IMR-90 (cell line): ENCODE data around the gene CCR6. TPM values are rescaled to one million over a fixed set of nuclear protein-coding genes. Genes with fewer than 3 reads are reported as not detected.

Experiments
- ATAC-seq: fragments of 200-7000 bp; cut with Tn5 transposase; 2 replicates; pipeline ENCODE4 v1.9.1; 2020; ENCODE audit warnings: low read depth, mild to moderate bottlenecking, moderate library complexity
- BruUV-seq: library from RNA; stranded (reverse); fragments of 400-500 nt; replicated peaks from 2 replicates; lab custom pipeline; 2021; lab: Mats Ljungman, UMichigan
- CTCF ChIA-PET: fragments of 300-600 bp; formaldehyde crosslinking; extraction: SDS; loops from one replicate; lab custom pipeline; 2021; ENCODE audit warnings: antibody characterized with exemption; lab: Yijun Ruan, JAX
- POLR2A ChIA-PET: fragments of 300-600 bp; sonication (Branson Sonifier 250); formaldehyde crosslinking; loops from one replicate; lab custom pipeline; 2022; ENCODE audit warnings: antibody characterized with exemption; ENCODE audit not compliant: unreplicated experiment; lab: Charles Lee
- DNase-seq: peaks from one replicate; pipeline ENCODE4 v3.0.0; 2013
- H2AFZ ChIP-seq: replicated peaks from 2 replicates; pipeline ENCODE3; 2013; ENCODE audit warnings: low read length, mild to moderate bottlenecking; ENCODE audit not compliant: poor library complexity
- H2AK5ac ChIP-seq: 2 replicates; pipeline ENCODE4 v1.6.1; 2013; ENCODE audit warnings: low read depth, low read length, inconsistent platforms
- H2AK9ac ChIP-seq: replicated peaks from 2 replicates; pipeline ENCODE3; 2013; ENCODE audit warnings: mild to moderate bottlenecking, low read depth, low read length, moderate library complexity; ENCODE audit not compliant: poor library complexity
- H2BK120ac ChIP-seq: 2 replicates; pipeline ENCODE4 v1.6.1; 2013; ENCODE audit warnings: low read depth, low read length, inconsistent platforms
- H2BK15ac ChIP-seq: 3 replicates; pipeline ENCODE4 v1.6.1; 2013; ENCODE audit warnings: low read depth, low read length, inconsistent platforms
- H2BK20ac ChIP-seq: 2 replicates; pipeline ENCODE4 v1.6.1; 2013; ENCODE audit warnings: low read depth, mild to moderate bottlenecking, inconsistent platforms, low read length, moderate library complexity
- H2BK5ac ChIP-seq: 2 replicates; pipeline ENCODE4 v1.6.1; 2013; ENCODE audit warnings: mild to moderate bottlenecking, low read depth, low read length, inconsistent platforms; ENCODE audit not compliant: poor library complexity, severe bottlenecking
- H3K14ac ChIP-seq: replicated peaks from 2 replicates; pipeline ENCODE4 v1.6.1; 2013; ENCODE audit warnings: low read depth, low read length, inconsistent platforms
- H3K18ac ChIP-seq: 2 replicates; pipeline ENCODE4 v1.6.1; 2013; ENCODE audit warnings: low read depth, low read length, control low read depth
- H3K23ac ChIP-seq: 2 replicates; pipeline ENCODE4 v1.6.1; 2013; ENCODE audit warnings: low read depth, low read length, inconsistent platforms
- H3K27ac ChIP-seq: 2 replicates; pipeline ENCODE4 v1.5.1; 2013; ENCODE audit warnings: mild to moderate bottlenecking, control low read depth, low read length; ENCODE audit not compliant: insufficient read depth
- H3K27me3 ChIP-seq: 2 replicates; pipeline ENCODE4 v1.6.1; 2013; ENCODE audit warnings: low read length; ENCODE audit not compliant: control insufficient read depth, insufficient read depth
- H3K36me3 ChIP-seq: 2 replicates; pipeline ENCODE4 v1.6.1; 2013; ENCODE audit warnings: low read length, mixed read lengths; ENCODE audit not compliant: control insufficient read depth, insufficient read depth
- H3K4ac ChIP-seq: 2 replicates; pipeline ENCODE4 v1.6.1; 2013; ENCODE audit warnings: low read depth, low read length, inconsistent platforms
- H3K4me1 ChIP-seq: 2 replicates; pipeline ENCODE4 v1.6.1; 2013; ENCODE audit warnings: low read length, mixed read lengths; ENCODE audit not compliant: control insufficient read depth, insufficient read depth
- H3K4me2 ChIP-seq: 2 replicates; pipeline ENCODE4 v1.6.1; 2013; ENCODE audit warnings: low read depth, mild to moderate bottlenecking, control low read depth, low read length, moderate library complexity
- H3K4me3 ChIP-seq: 2 replicates; pipeline ENCODE4 v1.5.1; 2013; ENCODE audit warnings: low read depth, mild to moderate bottlenecking, control low read depth, low read length, moderate library complexity; ENCODE audit not compliant: insufficient read depth
- H3K56ac ChIP-seq: 2 replicates; pipeline ENCODE4 v1.6.1; 2013; ENCODE audit warnings: low read length, inconsistent platforms; ENCODE audit not compliant: insufficient read depth; ENCODE audit errors: extremely low read depth
- H3K79me1 ChIP-seq, 2 experiments: 2 replicates each; pipeline ENCODE4 v1.6.1; 2013; ENCODE audit warnings: low read length in 2 of 2, inconsistent platforms in 1 of 2, low read depth in 1 of 2
- H3K9ac ChIP-seq: 2 replicates; pipeline ENCODE4 v1.6.1; 2013; ENCODE audit warnings: low read depth, low read length, control low read depth
- H3K9me1 ChIP-seq: 2 replicates; pipeline ENCODE4 v1.6.1; 2013; ENCODE audit warnings: low read length, inconsistent platforms; ENCODE audit not compliant: insufficient read depth
- H3K9me3 ChIP-seq: 2 replicates; pipeline ENCODE4 v1.6.1; 2013; ENCODE audit warnings: low read length; ENCODE audit not compliant: control insufficient read depth, insufficient read depth
- H4K20me1 ChIP-seq: 2 replicates; pipeline ENCODE4 v1.6.1; 2013; ENCODE audit warnings: low read length, inconsistent platforms; ENCODE audit not compliant: insufficient read depth
- H4K5ac ChIP-seq: 2 replicates; pipeline ENCODE4 v1.6.1; 2013; ENCODE audit warnings: mild to moderate bottlenecking, low read depth, low read length, control low read depth
- H4K8ac ChIP-seq, 2 experiments: 2 replicates each; pipeline ENCODE4 v1.6.1; 2013; ENCODE audit warnings: low read depth in 2 of 2, low read length in 2 of 2, control low read depth in 1 of 2, inconsistent platforms in 1 of 2
- H4K91ac ChIP-seq: 2 replicates; pipeline ENCODE4 v1.6.1; 2013; ENCODE audit warnings: low read depth, low read length, inconsistent platforms; ENCODE audit not compliant: insufficient read depth
- MXI1 ChIP-seq: IDR thresholded peaks from 2 replicates; pipeline ENCODE4 v1.6.1; 2012; ENCODE audit warnings: low read depth, mild to moderate bottlenecking, low read length, moderate library complexity, borderline replicate concordance
- RAD21 ChIP-seq: IDR thresholded peaks from 2 replicates; pipeline ENCODE4 v1.6.1; 2012; ENCODE audit warnings: low read length, improper control_type of control experiment
- RCOR1 ChIP-seq: IDR thresholded peaks from 2 replicates; pipeline ENCODE4 v1.6.1; 2012; ENCODE audit warnings: mild to moderate bottlenecking, low read length, improper control_type of control experiment; ENCODE audit not compliant: insufficient replicate concordance
- SMC3 ChIP-seq: fragments of 150-350 bp; IDR thresholded peaks from 2 replicates; pipeline ENCODE4 v1.6.1; 2016; ENCODE audit warnings: low read depth, mild to moderate bottlenecking, antibody characterized with exemption, low read length, moderate library complexity
- WGBS, 2 experiments: methylation state at CpG; one replicate each; pipeline versions ENCODE4 v1.1.5 to v1.1.7; 2013; ENCODE audit warnings: missing lambda C conversion rate in 2 of 2; ENCODE audit not compliant: insufficient read length in 1 of 2; ENCODE audit errors: extremely low coverage in 2 of 2; 5-methylcytosine and 5-hydroxymethylcytosine counted together
- dilution Hi-C: fragments of 300-500 bp; cut with HindIII; formaldehyde crosslinking; loops from one replicate; pipeline ENCODE4 v1.14.3; 2018; ENCODE audit warnings: low sequenced_read_pairs; ENCODE audit not compliant: unreplicated experiment
- in situ Hi-C: fragments of 300-500 bp; cut with MboI; formaldehyde crosslinking; loops from 3 replicates; pipeline ENCODE4 v1.14.3; 2019; ENCODE audit warnings: low sequenced_read_pairs, inconsistent platforms, mixed read lengths
- intact Hi-C: fragments of 100-400 bp; cut with micrococcal nuclease; formaldehyde crosslinking; loops from 2 replicates; pipeline ENCODE4 v1.10.0; 2022
- polyA plus RNA-seq, 3 experiments: library from polyadenylated mRNA; depleted of rRNA; stranded (reverse); fragments of >200 nt; gene quantifications; 2 replicates each; pipeline ENCODE4 v1.2.3, GENCODE V29; 2012; ENCODE audit warnings: low replicate concordance in 1 of 3
- total RNA-seq: library from RNA; depleted of rRNA; stranded (reverse); fragments of >200 nt; gene quantifications from 2 replicates; pipeline ENCODE4 v1.2.3, GENCODE V29; 2012

The CCR6 gene
- total and polyA plus RNA-seq, 2 of the 4 experiments (the other 2 are of a cell fraction), result not detected

DNA sequence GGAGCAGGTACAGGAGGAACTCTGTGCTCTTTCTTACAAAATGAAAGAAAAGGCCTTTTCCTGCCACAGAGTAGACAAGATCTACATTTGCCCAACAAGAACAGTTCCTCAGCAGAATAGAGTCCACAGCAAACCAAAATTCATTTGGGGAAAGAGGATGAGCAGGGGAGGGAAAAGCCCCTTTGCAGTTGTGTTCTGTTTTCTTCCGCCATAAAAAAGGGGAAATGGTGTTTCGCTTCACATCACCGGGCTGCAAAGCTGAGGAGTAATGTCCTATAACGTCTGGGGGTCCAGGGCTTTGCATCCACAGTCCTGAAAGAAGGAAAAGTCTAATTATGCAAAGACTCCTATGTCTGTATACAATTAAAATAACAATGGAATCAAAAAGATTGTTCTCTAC lies 35.0 kb downstream of the CCR6 start, which contains the start of gene GPR31:
TSS of gene GPR31 (minus strand) at position 118 of the 400 bp plus-strand sequence. CDS start 149 bp downstream, outside the sequence.
- no peak within 1 kb of the TSS for H3K27ac ChIP-seq
- DNase-seq (no peak), ATAC-seq (no peak)
- H2AK9ac ChIP-seq, result no peak within 1 kb of the TSS
- no peaks in the 10 kb centered on the region for H4K20me1 ChIP-seq
- in situ Hi-C loops (no loop called here), intact Hi-C loops (no loop called here), dilution Hi-C loops (no loop called here)
- BruUV-seq, result no TSS peak
- H3K4me2 ChIP-seq, result no peak within 1 kb of the TSS
- no peaks in the 10 kb centered on the region for H3K4me1 ChIP-seq
- no peak within 1 kb of the TSS for H2BK5ac ChIP-seq
- H3K23ac ChIP-seq, result no peak within 1 kb of the TSS
- TF ChIP-seq RAD21, result no peak
- TF ChIP-seq MXI1, result no peak
- no peak for TF ChIP-seq RCOR1
- TF ChIP-seq SMC3, result no peak
- H3K9ac ChIP-seq, result no peak within 1 kb of the TSS
- no peak within 1 kb of the TSS for H3K14ac ChIP-seq
- H3K27me3 ChIP-seq, result no peaks in the 10 kb centered on the region
- no peak within 1 kb of the TSS for H2AFZ ChIP-seq
- H4K5ac ChIP-seq, result no peak within 1 kb of the TSS
- no peaks in the 10 kb centered on the region for H3K9me1 ChIP-seq
- POLR2A ChIA-PET, result no interaction called here
- H3K4ac ChIP-seq, result no peak within 1 kb of the TSS
- H3K56ac ChIP-seq, result no peak within 1 kb of the TSS
- no peak within 1 kb of the TSS for H2BK20ac ChIP-seq
- no peak within 1 kb of the TSS for H3K18ac ChIP-seq
- no peak within 1 kb of the TSS for H4K8ac ChIP-seq
- peaks cover 12% of the 10 kb centered on the region for H3K9me3 ChIP-seq
- H3K36me3 ChIP-seq, result no peaks in the 10 kb centered on the region
- WGBS, 2 experiments, result no CpG with 5 or more reads among the region's 4 CpGs
- no peak within 1 kb of the TSS for H4K91ac ChIP-seq
- no peak within 1 kb of the TSS for H2BK15ac ChIP-seq
- no peaks in the 10 kb centered on the region for H3K79me1 ChIP-seq
- no peak within 1 kb of the TSS for H3K4me3 ChIP-seq
- no peak within 1 kb of the TSS for H2AK5ac ChIP-seq
- CTCF ChIA-PET, result no interaction called here
- no peak within 1 kb of the TSS for H2BK120ac ChIP-seq
